HS-27A (cell line): ENCODE data around the gene CSRNP3.
"Not testable (repeated sequence)": the region's sequence is repeated elsewhere in the genome, so short reads cannot be mapped to it uniquely, and the experiment has no call there.

Experiments
- DNase-seq: peaks from one replicate; pipeline ENCODE4 v3.0.0-alpha.2; 2012; ENCODE audit warnings: low read depth, missing footprints

The CSRNP3 gene

GRCh38 chr2:165590999-165591398 is 121.5 kb downstream of the CSRNP3 start:
- DNase-seq: not testable (repeated sequence)

- DNase-seq: no peak
Observed at GRCh38 chr2:165593081-165593480, 123.6 kb downstream of the CSRNP3 start.

GRCh38 chr2:165594231-165594934 is 124.9 kb downstream of the CSRNP3 start:
- no peak for DNase-seq

GRCh38 chr2:165594935-165595255 is 125.4 kb downstream of the CSRNP3 start:
- DNase-seq: no peak

GRCh38 chr2:165596788-165597187 is 127.3 kb downstream of the CSRNP3 start:
- DNase-seq: no peak

- no peak for DNase-seq
Observed at GRCh38 chr2:165601065-165601830, 131.8 kb downstream of the CSRNP3 start.

- DNase-seq: no peak
Observed at GRCh38 chr2:165601928-165602521, 132.5 kb downstream of the CSRNP3 start.

- DNase-seq: no peak
Observed at GRCh38 chr2:165609672-165610071, 140.2 kb downstream of the CSRNP3 start.

- no peak for DNase-seq
Observed at GRCh38 chr2:165610591-165611029, 141.1 kb downstream of the CSRNP3 start.

- DNase-seq: no peak
Observed at GRCh38 chr2:165617741-165618481, 148.4 kb downstream of the CSRNP3 start.

- no peak for DNase-seq
Observed at GRCh38 chr2:165618806-165619205, 149.3 kb downstream of the CSRNP3 start.

- no peak for DNase-seq
Observed at GRCh38 chr2:165621086-165621560, 151.6 kb downstream of the CSRNP3 start.

- DNase-seq: no peak
Observed at GRCh38 chr2:165623161-165623560, 153.7 kb downstream of the CSRNP3 start.

- DNase-seq: no peak
Observed at GRCh38 chr2:165623783-165624469, 154.4 kb downstream of the CSRNP3 start.

- DNase-seq: no peak
Observed at GRCh38 chr2:165624470-165624800, 154.9 kb downstream of the CSRNP3 start.

GRCh38 chr2:165627470-165627869 is 158.0 kb downstream of the CSRNP3 start:
- no peak for DNase-seq

GRCh38 chr2:165629776-165630175 is 160.3 kb downstream of the CSRNP3 start:
- DNase-seq: no peak

- no peak for DNase-seq
Observed at GRCh38 chr2:165630236-165630635, 160.7 kb downstream of the CSRNP3 start.

- DNase-seq: no peak
Observed at GRCh38 chr2:165631089-165631488, 161.6 kb downstream of the CSRNP3 start.

GRCh38 chr2:165632594-165632993 is 163.1 kb downstream of the CSRNP3 start:
- no peak for DNase-seq

GRCh38 chr2:165633431-165633830 is 163.9 kb downstream of the CSRNP3 start:
- no peak for DNase-seq

GRCh38 chr2:165634282-165634681 is 164.8 kb downstream of the CSRNP3 start:
- DNase-seq: no peak
